GM23338 (cell line): ENCODE results near the gene ERI3. TPM values are rescaled to one million over a fixed set of nuclear protein-coding genes. Genes with fewer than 3 reads are reported as not detected.

Experiments used
- ATAC-seq: fragments of 200-7000 bp; cut with Tn5 transposase; 3 replicates; pipeline ENCODE4 v1.9.1; 2020
- DNase-seq: peaks from one replicate; pipeline ENCODE4 v3.0.0-alpha.2; 2015; ENCODE audit warnings: low spot score
- H2AFZ ChIP-seq: fragments of 200-600 bp; sonication (generic); 2 replicates; pipeline ENCODE4 v1.8.0; 2016; ENCODE audit warnings: antibody characterized with exemption, mild to moderate bottlenecking, moderate library complexity
- H3F3A ChIP-seq: fragments of 200-600 bp; sonication (generic); replicated peaks from 2 replicates; pipeline ENCODE4 v1.8.0; 2017; ENCODE audit warnings: antibody characterized with exemption, mixed run types, low read depth
- H3K27ac ChIP-seq: fragments of 200-600 bp; sonication (generic); 2 replicates; pipeline ENCODE4 v1.6.1; 2016; ENCODE audit warnings: low read depth
- H3K27me3 ChIP-seq: fragments of 200-600 bp; sonication (generic); 2 replicates; pipeline ENCODE4 v1.8.0; 2016; ENCODE audit warnings: mild to moderate bottlenecking, mixed run types, moderate library complexity; ENCODE audit not compliant: insufficient read depth
- H3K36me3 ChIP-seq: fragments of 200-600 bp; sonication (generic); 2 replicates; pipeline ENCODE4 v1.8.0; 2016; ENCODE audit warnings: mild to moderate bottlenecking; ENCODE audit not compliant: insufficient read depth
- H3K4me1 ChIP-seq: fragments of 200-600 bp; sonication (generic); 2 replicates; pipeline ENCODE4 v1.8.0; 2016; ENCODE audit warnings: mild to moderate bottlenecking, moderate library complexity; ENCODE audit not compliant: insufficient read depth
- H3K4me2 ChIP-seq: fragments of 200-600 bp; sonication (generic); 2 replicates; pipeline ENCODE4 v1.7.1; 2017; ENCODE audit warnings: mixed run types
- H3K4me3 ChIP-seq: fragments of 200-600 bp; sonication (generic); 2 replicates; pipeline ENCODE4 v1.6.1; 2016; ENCODE audit warnings: mixed run types
- H3K79me2 ChIP-seq: fragments of 200-600 bp; sonication (generic); replicated peaks from 2 replicates; pipeline ENCODE4 v1.8.0; 2017; ENCODE audit warnings: mild to moderate bottlenecking; ENCODE audit not compliant: insufficient read depth
- H3K9me2 ChIP-seq: fragments of 200-600 bp; sonication (generic); 2 replicates; pipeline ENCODE4 v1.8.0; 2017; ENCODE audit not compliant: insufficient read depth
- H4K20me1 ChIP-seq: fragments of 200-600 bp; sonication (generic); replicated peaks from 2 replicates; pipeline ENCODE4 v1.8.0; 2017; ENCODE audit warnings: mild to moderate bottlenecking; ENCODE audit not compliant: insufficient read depth
- H3K27ac Mint-ChIP-seq: 2 replicates; pipeline ENCODE4 v1.8.0; 2020; ENCODE audit warnings: inconsistent platforms, mild to moderate bottlenecking, moderate library complexity, mixed read lengths
- H3K27me3 Mint-ChIP-seq: 3 replicates; pipeline ENCODE4 v1.8.0; 2022; ENCODE audit warnings: low read depth, mild to moderate bottlenecking, moderate library complexity, mixed read lengths, inconsistent platforms; ENCODE audit not compliant: insufficient read depth, poor library complexity
- H3K36me3 Mint-ChIP-seq: 3 replicates; pipeline ENCODE4 v1.8.0; 2021; ENCODE audit warnings: low read depth, mild to moderate bottlenecking, inconsistent platforms, moderate library complexity, mixed read lengths
- H3K4me1 Mint-ChIP-seq: 3 replicates; pipeline ENCODE4 v1.8.0; 2020; ENCODE audit warnings: mild to moderate bottlenecking, inconsistent platforms, mixed read lengths
- H3K4me3 Mint-ChIP-seq: 3 replicates; pipeline ENCODE4 v1.8.0; 2021; ENCODE audit warnings: moderate library complexity, mild to moderate bottlenecking, inconsistent platforms, mixed read lengths
- H3K9me3 Mint-ChIP-seq: 3 replicates; pipeline ENCODE4 v1.8.0; 2020; ENCODE audit warnings: moderate library complexity, mild to moderate bottlenecking, inconsistent platforms, mixed read lengths
- CREB1 ChIP-seq: fragments of 250-450 bp; sonication (Bioruptor Pico); IDR thresholded peaks from 2 replicates; pipeline ENCODE4 v1.5.0; 2020; ENCODE audit warnings: low read depth, mild to moderate bottlenecking, moderate library complexity
- CTCF ChIP-seq, 2 experiments: fragments of 200-600 bp in 1 of 2; sonication (generic) in 1 of 2; conservative IDR thresholded peaks; 2 replicates each; pipeline versions ENCODE4 v1.5.1 to v1.6.1; 2016 to 2017; ENCODE audit warnings: antibody characterized with exemption in 2 of 2, low read depth in 2 of 2, mild to moderate bottlenecking in 2 of 2, moderate library complexity in 1 of 2
- ETS1 ChIP-seq: IDR thresholded peaks from 2 replicates; pipeline ENCODE4 v1.6.1; 2016; ENCODE audit warnings: antibody characterized with exemption
- EZH2 ChIP-seq: fragments of 200-600 bp; sonication (generic); IDR thresholded peaks from one replicate; pipeline ENCODE4 v1.8.0; 2017; ENCODE audit warnings: antibody characterized with exemption, mild to moderate bottlenecking, low read depth; ENCODE audit not compliant: unreplicated experiment
- EZH2phosphoT487 ChIP-seq: fragments of 200-600 bp; sonication (generic); IDR thresholded peaks from one replicate; pipeline ENCODE4 v1.8.1; 2018; ENCODE audit warnings: antibody characterized with exemption; ENCODE audit not compliant: unreplicated experiment
- JUNB ChIP-seq: IDR thresholded peaks from one replicate; pipeline ENCODE4 v1.6.1; 2016; ENCODE audit warnings: antibody characterized with exemption; ENCODE audit not compliant: unreplicated experiment
- POLR2AphosphoS5 ChIP-seq: IDR thresholded peaks from 2 replicates; pipeline ENCODE4 v1.6.1; 2016; ENCODE audit warnings: antibody characterized with exemption, low read depth
- STAT1 ChIP-seq: IDR thresholded peaks from one replicate; pipeline ENCODE4 v1.6.1; 2016; ENCODE audit warnings: antibody characterized with exemption; ENCODE audit not compliant: unreplicated experiment
- ZNF331 ChIP-seq: fragments of 250-450 bp; sonication (Bioruptor Pico); IDR thresholded peaks from 2 replicates; pipeline ENCODE4 v1.5.0; 2020; ENCODE audit warnings: low read depth, mild to moderate bottlenecking, moderate library complexity
- polyA plus RNA-seq: library from polyadenylated mRNA; unstranded; fragments of >200 nt; fragmentation: Nextera tagmentation; extraction: Ambion mirVana; gene quantifications from 2 replicates; pipeline ENCODE4 v1.2.1, GENCODE V29; 2016
- total RNA-seq: library from RNA; depleted of rRNA; stranded (reverse); fragments of >200 nt; shearing (Covaris generic); gene quantifications from 2 replicates; pipeline ENCODE4 v1.2.3, GENCODE V29; 2014
- TF ChIP-seq, protein P1 (sequence below): fragments of 250-450 bp; sonication (Bioruptor Pico); IDR thresholded peaks from 2 replicates; pipeline ENCODE4 v1.5.0; 2020; ENCODE audit warnings: mild to moderate bottlenecking, moderate library complexity

ERI3 gene
- total and polyA plus RNA-seq, 2 experiments from 2014 or later: 63.0 to 70.1 TPM

- peaks cover 9% of the 10 kb centered on the region; the same call in 1 of the 2 replicates for H3K4me1 ChIP-seq
- Mint-ChIP-seq H3K4me1 (peaks cover 27% of the 10 kb centered on the region), H3K36me3 (peaks cover 13% of the 10 kb centered on the region), H3K4me3 (no peak overlapping the region), H3K9me3 (no peaks in the 10 kb centered on the region), H3K27ac (no peak overlapping the region; the same call in 1 of the 2 replicates), H3K27me3 (peaks cover 5% of the 10 kb centered on the region)
- no peak overlapping the region for H3K4me2 ChIP-seq
- no peaks in the 10 kb centered on the region for H3F3A ChIP-seq
- no peaks in the 10 kb centered on the region for H3K36me3 ChIP-seq
- no peak overlapping the region for H3K4me3 ChIP-seq
- no peaks in the 10 kb centered on the region for H3K79me2 ChIP-seq
- no peak for ATAC-seq
- H4K20me1 ChIP-seq: 0 out of 2 replicates have a peak, but pooled peaks cover 2% of the 10 kb centered on the region
- H3K9me2 ChIP-seq: no peaks in the 10 kb centered on the region
- no peak for TF ChIP-seq EZH2
- TF ChIP-seq ETS1: no peak
- no peak for TF ChIP-seq ZNF331 (CRISPR knock-in tag)
- TF ChIP-seq CTCF (conservative IDR thresholded peaks at IDR 0.05; ENCODE audit: low read depth in 2 of 2): no peak
- no peak for TF ChIP-seq STAT1
- TF ChIP-seq JUNB: no peak
- TF ChIP-seq CREB1 (CRISPR knock-in tag): no peak
- no peak overlapping the region for H2AFZ ChIP-seq
- DNase-seq: no peak
- H3K27ac ChIP-seq: no peak overlapping the region
- H3K27me3 ChIP-seq: no peaks in the 10 kb centered on the region
Observed at GRCh38 chr1:44235808-44236207, 119.2 kb downstream of the ERI3 start.

GRCh38 chr1:44233593-44233992 lies 121.5 kb downstream of the ERI3 start:
- no peak overlapping the region for H3K4me2 ChIP-seq
- peaks cover 7% of the 10 kb centered on the region for H3K4me1 Mint-ChIP-seq
- peaks cover 27% of the 10 kb centered on the region for H3K36me3 Mint-ChIP-seq
- H3K27ac ChIP-seq: no peak overlapping the region
- H3K27ac Mint-ChIP-seq: no peak overlapping the region
- H3F3A ChIP-seq: no peaks in the 10 kb centered on the region
- DNase-seq (no peak), ATAC-seq (no peak)
- no peaks in the 10 kb centered on the region; the same call in 1 of the 2 replicates for H3K4me1 ChIP-seq
- no peaks in the 10 kb centered on the region for H3K9me2 ChIP-seq
- H3K36me3 ChIP-seq: no peaks in the 10 kb centered on the region
- peaks cover 5% of the 10 kb centered on the region; the same call in 1 of the 3 replicates for H3K9me3 Mint-ChIP-seq
- peaks cover 3% of the 10 kb centered on the region for H3K27me3 Mint-ChIP-seq
- no peaks in the 10 kb centered on the region for H3K79me2 ChIP-seq
- H2AFZ ChIP-seq: no peak overlapping the region
- H3K4me3 ChIP-seq: no peak overlapping the region
- H3K27me3 ChIP-seq: no peaks in the 10 kb centered on the region
- no peaks in the 10 kb centered on the region for H4K20me1 ChIP-seq
- H3K4me3 Mint-ChIP-seq: no peak overlapping the region
- TF ChIP-seq EZH2phosphoT487: no peak
- TF ChIP-seq ZNF331 (CRISPR knock-in tag): no peak
- no peak for TF ChIP-seq ETS1
- no peak for TF ChIP-seq JUNB
- TF ChIP-seq POLR2AphosphoS5: no peak
- TF ChIP-seq, protein P1, sequence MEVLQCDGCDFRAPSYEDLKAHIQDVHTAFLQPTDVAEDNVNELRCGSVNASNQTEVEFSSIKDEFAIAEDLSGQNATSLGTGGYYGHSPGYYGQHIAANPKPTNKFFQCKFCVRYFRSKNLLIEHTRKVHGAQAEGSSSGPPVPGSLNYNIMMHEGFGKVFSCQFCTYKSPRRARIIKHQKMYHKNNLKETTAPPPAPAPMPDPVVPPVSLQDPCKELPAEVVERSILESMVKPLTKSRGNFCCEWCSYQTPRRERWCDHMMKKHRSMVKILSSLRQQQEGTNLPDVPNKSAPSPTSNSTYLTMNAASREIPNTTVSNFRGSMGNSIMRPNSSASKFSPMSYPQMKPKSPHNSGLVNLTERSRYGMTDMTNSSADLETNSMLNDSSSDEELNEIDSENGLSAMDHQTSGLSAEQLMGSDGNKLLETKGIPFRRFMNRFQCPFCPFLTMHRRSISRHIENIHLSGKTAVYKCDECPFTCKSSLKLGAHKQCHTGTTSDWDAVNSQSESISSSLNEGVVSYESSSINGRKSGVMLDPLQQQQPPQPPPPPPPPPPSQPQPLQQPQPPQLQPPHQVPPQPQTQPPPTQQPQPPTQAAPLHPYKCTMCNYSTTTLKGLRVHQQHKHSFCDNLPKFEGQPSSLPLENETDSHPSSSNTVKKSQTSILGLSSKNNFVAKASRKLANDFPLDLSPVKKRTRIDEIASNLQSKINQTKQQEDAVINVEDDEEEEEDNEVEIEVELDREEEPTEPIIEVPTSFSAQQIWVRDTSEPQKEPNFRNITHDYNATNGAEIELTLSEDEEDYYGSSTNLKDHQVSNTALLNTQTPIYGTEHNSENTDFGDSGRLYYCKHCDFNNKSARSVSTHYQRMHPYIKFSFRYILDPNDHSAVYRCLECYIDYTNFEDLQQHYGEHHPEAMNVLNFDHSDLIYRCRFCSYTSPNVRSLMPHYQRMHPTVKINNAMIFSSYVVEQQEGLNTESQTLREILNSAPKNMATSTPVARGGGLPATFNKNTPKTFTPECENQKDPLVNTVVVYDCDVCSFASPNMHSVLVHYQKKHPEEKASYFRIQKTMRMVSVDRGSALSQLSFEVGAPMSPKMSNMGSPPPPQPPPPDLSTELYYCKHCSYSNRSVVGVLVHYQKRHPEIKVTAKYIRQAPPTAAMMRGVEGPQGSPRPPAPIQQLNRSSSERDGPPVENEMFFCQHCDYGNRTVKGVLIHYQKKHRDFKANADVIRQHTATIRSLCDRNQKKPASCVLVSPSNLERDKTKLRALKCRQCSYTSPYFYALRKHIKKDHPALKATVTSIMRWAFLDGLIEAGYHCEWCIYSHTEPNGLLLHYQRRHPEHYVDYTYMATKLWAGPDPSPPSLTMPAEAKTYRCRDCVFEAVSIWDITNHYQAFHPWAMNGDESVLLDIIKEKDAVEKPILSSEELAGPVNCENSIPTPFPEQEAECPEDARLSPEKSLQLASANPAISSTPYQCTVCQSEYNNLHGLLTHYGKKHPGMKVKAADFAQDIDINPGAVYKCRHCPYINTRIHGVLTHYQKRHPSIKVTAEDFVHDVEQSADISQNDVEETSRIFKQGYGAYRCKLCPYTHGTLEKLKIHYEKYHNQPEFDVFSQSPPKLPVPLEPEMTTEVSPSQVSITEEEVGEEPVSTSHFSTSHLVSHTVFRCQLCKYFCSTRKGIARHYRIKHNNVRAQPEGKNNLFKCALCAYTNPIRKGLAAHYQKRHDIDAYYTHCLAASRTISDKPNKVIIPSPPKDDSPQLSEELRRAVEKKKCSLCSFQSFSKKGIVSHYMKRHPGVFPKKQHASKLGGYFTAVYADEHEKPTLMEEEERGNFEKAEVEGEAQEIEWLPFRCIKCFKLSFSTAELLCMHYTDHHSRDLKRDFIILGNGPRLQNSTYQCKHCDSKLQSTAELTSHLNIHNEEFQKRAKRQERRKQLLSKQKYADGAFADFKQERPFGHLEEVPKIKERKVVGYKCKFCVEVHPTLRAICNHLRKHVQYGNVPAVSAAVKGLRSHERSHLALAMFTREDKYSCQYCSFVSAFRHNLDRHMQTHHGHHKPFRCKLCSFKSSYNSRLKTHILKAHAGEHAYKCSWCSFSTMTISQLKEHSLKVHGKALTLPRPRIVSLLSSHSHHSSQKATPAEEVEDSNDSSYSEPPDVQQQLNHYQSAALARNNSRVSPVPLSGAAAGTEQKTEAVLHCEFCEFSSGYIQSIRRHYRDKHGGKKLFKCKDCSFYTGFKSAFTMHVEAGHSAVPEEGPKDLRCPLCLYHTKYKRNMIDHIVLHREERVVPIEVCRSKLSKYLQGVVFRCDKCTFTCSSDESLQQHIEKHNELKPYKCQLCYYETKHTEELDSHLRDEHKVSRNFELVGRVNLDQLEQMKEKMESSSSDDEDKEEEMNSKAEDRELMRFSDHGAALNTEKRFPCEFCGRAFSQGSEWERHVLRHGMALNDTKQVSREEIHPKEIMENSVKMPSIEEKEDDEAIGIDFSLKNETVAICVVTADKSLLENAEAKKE: no peak
